H1 (cell line): Measurements from ENCODE around the gene AEBP1. TPM values are rescaled to one million over a fixed set of nuclear protein-coding genes. Genes with fewer than 3 reads are reported as not detected.

Source experiments
- CTCF ChIA-PET: fragments of 300-600 bp; sonication (Branson Sonifier 250); formaldehyde crosslinking; loops from one replicate; lab custom pipeline; 2021; ENCODE audit not compliant: partially characterized antibody; lab: Charles Lee
- POLR2A ChIA-PET: fragments of 300-600 bp; sonication (Branson Sonifier 250); formaldehyde crosslinking; loops from one replicate; lab custom pipeline; 2021; ENCODE audit warnings: inconsistent platforms; ENCODE audit not compliant: partially characterized antibody; lab: Charles Lee
- DNase-seq, 2 experiments: peaks; one replicate each; pipeline versions ENCODE4 v3.0.0 to v3.0.0-alpha.2; 2010 to 2022; ENCODE audit warnings: low spot score in 2 of 2, low read depth in 1 of 2, mixed read lengths in 1 of 2
- FAIRE-seq: peaks from 2 replicates; lab custom pipeline; 2011; peaks lifted over from hg19 to GRCh38; lab: Jason Lieb, UNC
- H2AFZ ChIP-seq: 2 replicates; pipeline ENCODE4 v1.8.1; 2012; ENCODE audit warnings: low read length, inconsistent platforms
- H2AK5ac ChIP-seq: 2 replicates; pipeline ENCODE4 v1.6.1; 2013; ENCODE audit warnings: low read depth, low read length
- H2BK120ac ChIP-seq: replicated peaks from 2 replicates; pipeline ENCODE3; 2013; ENCODE audit warnings: low read depth, low read length, inconsistent platforms
- H2BK12ac ChIP-seq: 2 replicates; pipeline ENCODE4 v1.6.1; 2013; ENCODE audit warnings: low read depth, low read length
- H2BK15ac ChIP-seq: 2 replicates; pipeline ENCODE4 v1.6.1; 2013; ENCODE audit warnings: low read length
- H2BK20ac ChIP-seq: 2 replicates; pipeline ENCODE4 v1.6.1; 2013; ENCODE audit warnings: low read length
- H2BK5ac ChIP-seq: 2 replicates; pipeline ENCODE4 v1.6.1; 2013; ENCODE audit warnings: low read depth, low read length
- H3K14ac ChIP-seq: 2 replicates; pipeline ENCODE4 v1.6.1; 2013; ENCODE audit warnings: inconsistent platforms; ENCODE audit not compliant: insufficient read length
- H3K18ac ChIP-seq: 2 replicates; pipeline ENCODE4 v1.6.1; 2013; ENCODE audit warnings: low read length; ENCODE audit errors: extremely low read depth
- H3K23ac ChIP-seq: 2 replicates; pipeline ENCODE4 v1.6.1; 2013; ENCODE audit warnings: inconsistent platforms; ENCODE audit not compliant: insufficient read length
- H3K23me2 ChIP-seq: 2 replicates; pipeline ENCODE4 v1.6.1; 2013; ENCODE audit warnings: low read depth, low read length
- H3K27ac ChIP-seq: 2 replicates; pipeline ENCODE4 v1.6.1; 2011; ENCODE audit warnings: low read depth, low read length, inconsistent platforms
- H3K27me3 ChIP-seq, 4 experiments: replicated peaks in 1 of 4; 1 replicate in 1 of 4; 2 replicates in 3 of 4; pipeline versions ENCODE4 v1.6.1 to v1.8.1; 2011 to 2013; ENCODE audit warnings: low read length in 3 of 4, mild to moderate bottlenecking in 3 of 4, inconsistent platforms in 2 of 4, mixed read lengths in 2 of 4, moderate library complexity in 1 of 4; ENCODE audit not compliant: control insufficient read depth in 3 of 4, insufficient read depth in 3 of 4; ENCODE audit errors: extremely low read depth in 1 of 4
- H3K36me3 ChIP-seq, 4 experiments: 2 replicates each; pipeline versions ENCODE4 v1.6.1 to v1.8.1; 2011 to 2013; ENCODE audit warnings: mild to moderate bottlenecking in 4 of 4, low read length in 3 of 4, moderate library complexity in 2 of 4, control low read depth in 1 of 4, inconsistent platforms in 1 of 4; ENCODE audit not compliant: insufficient read depth in 4 of 4, control insufficient read depth in 2 of 4
- H3K4ac ChIP-seq: replicated peaks from 2 replicates; pipeline ENCODE3; 2013; ENCODE audit warnings: low read length, low read depth, mixed read lengths, inconsistent platforms; ENCODE audit not compliant: insufficient read length
- H3K4me1 ChIP-seq, 4 experiments: replicated peaks in 1 of 4; 1 replicate in 1 of 4; 2 replicates in 3 of 4; pipeline versions ENCODE4 v1.6.1 to v1.8.1; 2011 to 2013; ENCODE audit warnings: low read length in 3 of 4, inconsistent platforms in 2 of 4, mixed read lengths in 1 of 4; ENCODE audit not compliant: insufficient read depth in 4 of 4, control insufficient read depth in 3 of 4
- H3K4me2 ChIP-seq, 2 experiments: 2 replicates each; pipeline versions ENCODE4 v1.6.1 to v1.8.1; 2011 to 2013; ENCODE audit warnings: low read depth in 2 of 2, low read length in 2 of 2, control low read depth in 1 of 2, inconsistent platforms in 1 of 2, mild to moderate bottlenecking in 1 of 2; ENCODE audit not compliant: insufficient read depth in 1 of 2
- H3K4me3 ChIP-seq, 4 experiments: fragments of 200-600, 300-600 bp in 1 of 4; sonication (generic), shearing (Covaris generic), sonication (Bioruptor Twin) in 1 of 4; 2 replicates each; pipeline versions ENCODE4 v1.5.1 to v1.8.1; 2011 to 2016; ENCODE audit warnings: low read length in 4 of 4, low read depth in 3 of 4, control low read depth in 2 of 4, inconsistent platforms in 2 of 4, mild to moderate bottlenecking in 2 of 4, mixed read lengths in 1 of 4, moderate library complexity in 1 of 4; ENCODE audit not compliant: insufficient read depth in 2 of 4; ENCODE audit errors: extremely low read depth in 1 of 4
- H3K56ac ChIP-seq: replicated peaks from 2 replicates; pipeline ENCODE3; 2013; ENCODE audit warnings: low read depth, mild to moderate bottlenecking, mixed read lengths, low read length, inconsistent platforms; ENCODE audit not compliant: insufficient read length
- H3K79me1 ChIP-seq: 2 replicates; pipeline ENCODE4 v1.6.1; 2013; ENCODE audit warnings: low read depth, low read length, control low read depth
- H3K79me2 ChIP-seq, 2 experiments: 2 replicates each; pipeline versions ENCODE4 v1.6.1 to v1.8.1; 2012 to 2013; ENCODE audit warnings: low read length in 2 of 2, mild to moderate bottlenecking in 2 of 2, inconsistent platforms in 1 of 2; ENCODE audit not compliant: insufficient read depth in 2 of 2, control insufficient read depth in 1 of 2
- H3K9ac ChIP-seq, 4 experiments: replicated peaks in 1 of 4; 1 replicate in 1 of 4; 2 replicates in 3 of 4; pipeline versions ENCODE4 v1.6.1 to v1.8.1; 2011 to 2013; ENCODE audit warnings: low read depth in 3 of 4, low read length in 3 of 4, control low read depth in 2 of 4, mild to moderate bottlenecking in 2 of 4, moderate library complexity in 2 of 4, inconsistent platforms in 1 of 4; ENCODE audit errors: extremely low read depth in 1 of 4
- H3K9me3 ChIP-seq, 2 experiments: 2 replicates each; pipeline versions ENCODE4 v1.6.1 to v1.8.1; 2012 to 2013; ENCODE audit warnings: mild to moderate bottlenecking in 2 of 2, moderate library complexity in 2 of 2, control low read depth in 1 of 2, inconsistent platforms in 1 of 2, low read depth in 1 of 2, low read length in 1 of 2, mixed read lengths in 1 of 2; ENCODE audit not compliant: insufficient read depth in 2 of 2
- H4K20me1 ChIP-seq, 2 experiments: replicated peaks in 1 of 2; 2 replicates each; pipeline versions ENCODE3 to v1.8.1; 2011 to 2013; ENCODE audit warnings: inconsistent platforms in 2 of 2, low read length in 2 of 2, mild to moderate bottlenecking in 1 of 2; ENCODE audit not compliant: insufficient read depth in 2 of 2, control insufficient read depth in 1 of 2
- H4K5ac ChIP-seq: 2 replicates; pipeline ENCODE4 v1.6.1; 2013; ENCODE audit warnings: low read length, low read depth, mixed read lengths, inconsistent platforms; ENCODE audit not compliant: insufficient read length
- H4K8ac ChIP-seq: 2 replicates; pipeline ENCODE4 v1.8.0; 2013; ENCODE audit warnings: mild to moderate bottlenecking, moderate library complexity, low read length, inconsistent platforms; ENCODE audit not compliant: insufficient read depth; ENCODE audit errors: extremely low read depth
- H4K91ac ChIP-seq: replicated peaks from 2 replicates; pipeline ENCODE3; 2013; ENCODE audit warnings: low read length, mixed read lengths, inconsistent platforms; ENCODE audit not compliant: insufficient read length
- CREB1 ChIP-seq: IDR thresholded peaks from 2 replicates; pipeline ENCODE4 v1.6.1; 2012; ENCODE audit warnings: inconsistent platforms
- FOSL1 ChIP-seq: IDR thresholded peaks from 2 replicates; pipeline ENCODE4 v1.6.1; 2011; ENCODE audit warnings: mild to moderate bottlenecking, low read depth, low read length, moderate library complexity; ENCODE audit not compliant: insufficient read depth
- NRF1 ChIP-seq: IDR thresholded peaks from 2 replicates; pipeline ENCODE4 v1.6.1; 2011; ENCODE audit warnings: mild to moderate bottlenecking, low read depth, low read length, improper control_type of control experiment
- POLR2A ChIP-seq, 2 experiments: IDR thresholded peaks; 1 replicate in 1 of 2; 2 replicates in 1 of 2; pipeline ENCODE4 v1.6.1; 2011; ENCODE audit warnings: low read depth in 2 of 2, low read length in 2 of 2, mild to moderate bottlenecking in 2 of 2; ENCODE audit errors: control extremely low read depth in 1 of 2
- SIX5 ChIP-seq: IDR thresholded peaks from 2 replicates; pipeline ENCODE4 v1.6.1; 2011; ENCODE audit warnings: mild to moderate bottlenecking, low read depth, low read length
- WGBS, 2 experiments: shearing (Covaris generic) in 1 of 2; methylation state at CpG; one replicate each; pipeline versions ENCODE4 v1.1.6 to v1.1.7; 2013 to 2015; ENCODE audit warnings: low lambda C conversion rate in 2 of 2, mixed read lengths in 2 of 2, inconsistent platforms in 1 of 2, low coverage in 1 of 2, missing lambda C conversion rate in 1 of 2; ENCODE audit not compliant: insufficient replicate concordance in 2 of 2, insufficient coverage in 1 of 2, insufficient read length in 1 of 2; ENCODE audit errors: extremely low coverage in 1 of 2, missing lambda C conversion rate in 1 of 2; 5-methylcytosine and 5-hydroxymethylcytosine counted together
- polyA plus RNA-seq, 7 experiments: library from polyadenylated mRNA; depleted of rRNA in 3 of 7; stranded (reverse) in 5 of 7; unstranded in 2 of 7; fragments of >200 nt in 5 of 7; fragments of 200-250 nt in 2 of 7; gene quantifications; 1 replicate in 5 of 7; 2 replicates in 1 of 7; 4 replicates in 1 of 7; pipeline versions ENCODE4 v1.2.1 to v1.2.3, GENCODE V29; 2011 to 2013; ENCODE audit warnings: missing spikeins in 2 of 7, mixed read lengths in 2 of 7
- total RNA-seq: library from RNA; stranded (reverse); fragmentation: NEBNext Ultra II Directional; extraction: Animal tissue kit (Norgen Biotek cat#: 25700); gene quantifications from 2 replicates; pipeline ENCODE4 v1.2.1, GENCODE V29; 2021
- TF ChIP-seq, protein P1 (sequence below): IDR thresholded peaks from 2 replicates; pipeline ENCODE4 v1.6.1; 2011; ENCODE audit warnings: low read depth, mild to moderate bottlenecking, low read length; ENCODE audit not compliant: insufficient read depth

The AEBP1 gene
- total and polyA plus RNA-seq, 2 of the 8 experiments (the other 6 are each of a cell fraction or from before 2014, with no cell fraction given), result 10.4 to 41.2 TPM

DNA sequence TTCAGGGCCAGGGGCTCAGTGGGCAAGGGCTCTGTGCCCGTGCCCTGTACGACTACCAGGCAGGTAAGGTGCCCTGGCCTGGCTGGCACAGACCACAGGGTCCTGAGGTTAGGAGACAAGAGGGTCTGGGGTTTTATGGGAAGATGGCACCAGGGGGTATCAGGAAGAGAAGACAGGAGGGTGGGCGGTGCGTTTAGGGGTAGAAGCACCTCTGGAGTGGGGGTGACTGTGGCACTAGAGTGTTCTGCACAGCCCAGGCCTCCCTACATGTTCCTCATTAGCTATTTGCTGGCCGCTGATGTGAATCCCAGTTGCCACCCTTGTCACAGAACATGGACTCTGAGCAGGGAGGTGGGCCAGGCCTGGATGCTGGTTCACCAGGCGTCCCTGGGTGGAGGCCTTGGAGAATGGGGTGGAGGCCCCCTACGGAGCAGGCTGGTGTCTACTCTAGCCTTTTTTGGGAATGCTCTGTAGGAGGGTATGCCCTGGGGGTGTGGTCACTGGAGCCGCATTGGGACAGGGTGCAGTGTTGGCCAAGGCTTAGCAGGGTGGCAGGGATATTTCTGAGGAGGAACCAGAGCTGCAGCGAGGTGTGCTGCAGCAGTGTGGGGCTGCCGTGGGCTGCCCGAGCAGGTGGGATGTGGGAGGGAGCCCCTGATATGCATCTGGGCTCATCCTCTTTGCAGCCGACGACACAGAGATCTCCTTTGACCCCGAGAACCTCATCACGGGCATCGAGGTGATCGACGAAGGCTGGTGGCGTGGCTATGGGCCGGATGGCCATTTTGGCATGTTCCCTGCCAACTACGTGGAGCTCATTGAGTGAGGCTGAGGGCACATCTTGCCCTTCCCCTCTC, 43.8 kb upstream of the AEBP1 start:
- ChIA-PET POLR2A (interaction anchor here (1.2 to 1.4 kb wide), 2 partner anchors 12 to 15 kb away, joined by 3 to 4 read pairs; no protein-coding TSS in a partner anchor), CTCF (interaction anchor here (0.9 to 2.0 kb wide), 2 partner anchors 12 to 48 kb away, joined by 3 to 5 read pairs; no protein-coding TSS in a partner anchor)
- Histone ChIP-seq H3K4me1 (peaks cover 0 to 17% (median 14%) of the 10 kb centered on the region in 4 experiments; a peak in 6 of 7 replicates), H3K4me3 (no peak overlapping the region), H3K4ac (no peak overlapping the region), H4K8ac (no peak overlapping the region), H2BK5ac (no peak overlapping the region; the same call in 1 of the 2 replicates), H2AFZ (no peak overlapping the region), H3K9me3 (no peaks in the 10 kb centered on the region), H3K56ac (no peak overlapping the region), H4K5ac (no peak overlapping the region), H3K27me3 (no peaks in the 10 kb centered on the region), H3K23me2 (no peaks in the 10 kb centered on the region), H4K20me1 (peaks cover 5 to 18% of the 10 kb centered on the region in 2 experiments), H2BK15ac (no peak overlapping the region), H3K27ac (no peak overlapping the region), H3K4me2 (no peak overlapping the region), H3K18ac (no peak overlapping the region), H2BK20ac (no peak overlapping the region), H3K9ac (no peak overlapping the region), H2AK5ac (no peak overlapping the region), H2BK12ac (no peak overlapping the region), H3K14ac (no peak overlapping the region), H4K91ac (no peak overlapping the region), H3K36me3 (peaks cover 4 to 34% (median 31%) of the 10 kb centered on the region in 4 experiments), H3K23ac (no peak overlapping the region), H2BK120ac (no peak overlapping the region), H3K79me2 (no peaks in the 10 kb centered on the region), H3K79me1 (no peaks in the 10 kb centered on the region)
- FAIRE-seq, result no peak
- no peak for DNase-seq
- WGBS, 2 experiments, result 90% methylated on average over 15 of the region's 21 CpGs; no CpG with 5 or more reads in 1 of the 2 experiments
- TF ChIP-seq FOSL1 (no peak), CREB1 (no peak), NRF1 (no peak), POLR2A (IDR thresholded peaks at IDR 0.05; ENCODE audit: control extremely low read depth in 1 of 2, low read depth in 2 of 2, low read length in 2 of 2) (no peak), SIX5 (no peak)
- TF ChIP-seq, protein P1, sequence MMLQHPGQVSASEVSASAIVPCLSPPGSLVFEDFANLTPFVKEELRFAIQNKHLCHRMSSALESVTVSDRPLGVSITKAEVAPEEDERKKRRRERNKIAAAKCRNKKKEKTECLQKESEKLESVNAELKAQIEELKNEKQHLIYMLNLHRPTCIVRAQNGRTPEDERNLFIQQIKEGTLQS, result no peak
